Smooth muscle cell (in vitro differentiated cells): Measurements from ENCODE around the gene CKM. TPM values are rescaled to one million over a fixed set of nuclear protein-coding genes. Genes with fewer than 3 reads are reported as not detected.

Experiments used
- DNase-seq: peaks from one replicate; lab custom pipeline; 2025; ENCODE audit not compliant: unreplicated experiment; lab: John Stamatoyannopoulos, UW
- H2AFZ ChIP-seq: fragments of 200-600 bp; sonication (generic); 2 replicates; pipeline ENCODE4 v1.6.0; 2016; ENCODE audit warnings: antibody characterized with exemption, low read depth, mild to moderate bottlenecking
- H3F3A ChIP-seq: fragments of 200-600 bp; sonication (generic); 2 replicates; pipeline ENCODE4 v1.6.0; 2017; ENCODE audit warnings: antibody characterized with exemption, low read depth
- H3K27ac ChIP-seq: fragments of 200-600 bp; sonication (generic); 2 replicates; pipeline ENCODE4 v1.5.1; 2016; ENCODE audit warnings: low read depth, mild to moderate bottlenecking
- H3K27me3 ChIP-seq: fragments of 200-600 bp; sonication (generic); 2 replicates; pipeline ENCODE4 v1.6.1; 2016; ENCODE audit warnings: low read depth, mild to moderate bottlenecking
- H3K36me3 ChIP-seq: fragments of 200-600 bp; sonication (generic); 2 replicates; pipeline ENCODE4 v1.5.1; 2016; ENCODE audit warnings: low read depth
- H3K4me1 ChIP-seq: fragments of 200-600 bp; sonication (generic); 2 replicates; pipeline ENCODE4 v1.5.1; 2016; ENCODE audit warnings: low read depth
- H3K4me2 ChIP-seq: fragments of 200-600 bp; sonication (generic); 2 replicates; pipeline ENCODE4 v1.6.0; 2016; ENCODE audit warnings: mild to moderate bottlenecking
- H3K4me3 ChIP-seq: fragments of 200-600 bp; sonication (generic); 2 replicates; pipeline ENCODE4 v1.5.1; 2016; ENCODE audit warnings: mild to moderate bottlenecking
- H3K79me2 ChIP-seq: fragments of 200-600 bp; sonication (generic); 2 replicates; pipeline ENCODE4 v1.6.0; 2016; ENCODE audit warnings: low read depth, mild to moderate bottlenecking
- H3K9ac ChIP-seq: fragments of 200-600 bp; sonication (generic); 2 replicates; pipeline ENCODE4 v1.6.0; 2016; ENCODE audit warnings: low read depth
- H3K9me3 ChIP-seq: fragments of 200-600 bp; sonication (generic); replicated peaks from 2 replicates; pipeline ENCODE4 v1.5.1; 2016; ENCODE audit warnings: low read depth
- H4K20me1 ChIP-seq: fragments of 200-600 bp; sonication (generic); 2 replicates; pipeline ENCODE4 v1.6.0; 2016; ENCODE audit warnings: low read depth
- CTCF ChIP-seq: fragments of 200-600 bp; sonication (generic); IDR thresholded peaks from 2 replicates; pipeline ENCODE4 v1.5.1; 2017; ENCODE audit warnings: borderline replicate concordance, mild to moderate bottlenecking, antibody characterized with exemption; ENCODE audit not compliant: insufficient read depth, poor library complexity, severe bottlenecking
- WGBS: methylation state at CpG from one replicate; pipeline ENCODE4 v1.1.7; 2016; ENCODE audit warnings: low lambda C conversion rate; 5-methylcytosine and 5-hydroxymethylcytosine counted together
- polyA plus RNA-seq: library from polyadenylated mRNA; unstranded; fragments of >200 nt; fragmentation: Nextera tagmentation; extraction: Ambion mirVana; gene quantifications from 2 replicates; pipeline ENCODE4 v1.2.1, GENCODE V29; 2016
- total RNA-seq: library from RNA; depleted of rRNA; stranded (reverse); fragments of >200 nt; gene quantifications from 2 replicates; pipeline ENCODE4 v1.2.3, GENCODE V29; 2014

CKM gene
- total and polyA plus RNA-seq, 2 experiments from 2014 or later = not detected

GRCh38 chr19:45262570-45262969 is 60.1 kb downstream of the CKM start:
- TF ChIP-seq CTCF = no peak
- Histone ChIP-seq H3K4me2 (no peak overlapping the region), H3K9me3 (no peaks in the 10 kb centered on the region), H3K27ac (no peak overlapping the region), H3K4me1 (no peaks in the 10 kb centered on the region), H3K36me3 (no peaks in the 10 kb centered on the region), H3K27me3 (no peaks in the 10 kb centered on the region), H4K20me1 (peaks cover 67% of the 10 kb centered on the region), H2AFZ (no peak overlapping the region), H3F3A (no peaks in the 10 kb centered on the region), H3K79me2 (peaks cover 15% of the 10 kb centered on the region), H3K4me3 (no peak overlapping the region), H3K9ac (no peak overlapping the region)
- DNase-seq = no peak
- WGBS = 93% methylated on average over 6 of the region's 6 CpGs

DNA sequence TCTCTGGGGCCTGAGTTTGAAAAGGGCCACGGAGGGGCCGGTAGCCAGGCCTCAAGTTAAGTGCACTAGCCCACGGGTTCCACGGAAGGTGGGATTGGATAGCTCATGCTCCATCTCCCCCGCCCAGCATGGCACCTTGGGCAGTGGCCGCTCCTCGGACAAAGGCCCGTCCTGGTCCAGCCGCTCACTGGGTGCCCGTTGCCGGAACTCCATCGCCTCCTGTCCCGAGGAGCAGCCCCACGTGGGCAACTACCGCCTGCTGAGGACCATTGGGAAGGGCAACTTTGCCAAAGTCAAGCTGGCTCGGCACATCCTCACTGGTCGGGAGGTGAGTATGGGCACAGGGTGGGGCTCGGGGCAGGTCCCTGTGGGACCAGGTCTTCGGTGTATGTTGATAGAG is 63.8 kb downstream of the CKM start:
- H3K27me3 ChIP-seq = no peaks in the 10 kb centered on the region
- H3K4me2 ChIP-seq = no peak overlapping the region
- H3K79me2 ChIP-seq = peaks cover 52% of the 10 kb centered on the region
- no peak overlapping the region for H3K4me3 ChIP-seq
- no peak overlapping the region for H3K27ac ChIP-seq
- H3K9me3 ChIP-seq = no peaks in the 10 kb centered on the region
- H3F3A ChIP-seq = no peaks in the 10 kb centered on the region
- no peaks in the 10 kb centered on the region for H3K4me1 ChIP-seq
- no peak overlapping the region for H2AFZ ChIP-seq
- no peaks in the 10 kb centered on the region for H3K36me3 ChIP-seq
- WGBS = 97% methylated on average over 19 of the region's 19 CpGs
- no peak for DNase-seq
- H3K9ac ChIP-seq = no peak overlapping the region
- H4K20me1 ChIP-seq = peaks cover 90% of the 10 kb centered on the region
- TF ChIP-seq CTCF = no peak

DNA sequence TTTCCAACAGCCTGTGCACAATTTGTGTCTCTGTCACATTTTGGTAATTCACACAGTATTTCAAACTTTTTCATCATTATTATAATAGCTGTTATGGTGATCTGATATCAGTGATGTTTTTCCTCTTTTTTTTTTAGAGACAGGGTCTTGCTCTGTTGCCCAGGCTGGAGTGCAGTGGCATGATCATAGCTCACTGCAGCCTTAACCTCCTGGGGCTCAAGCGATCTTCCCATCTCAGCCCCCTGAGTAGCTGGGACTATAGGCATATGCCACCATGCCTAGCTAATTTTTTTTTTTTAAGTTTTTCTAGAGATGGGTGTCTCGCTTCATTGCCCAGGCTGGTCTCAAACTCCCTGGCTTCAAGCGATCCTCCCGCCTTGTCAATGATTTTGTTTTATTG is 65.8 kb downstream of the CKM start:
- H4K20me1 ChIP-seq = peaks cover 97% of the 10 kb centered on the region
- H3K79me2 ChIP-seq = peaks cover 72% of the 10 kb centered on the region
- no peak overlapping the region for H3K4me2 ChIP-seq
- DNase-seq = no peak
- H3K4me3 ChIP-seq = no peak overlapping the region
- no peak for TF ChIP-seq CTCF
- H2AFZ ChIP-seq = no peak overlapping the region
- no peaks in the 10 kb centered on the region for H3K9me3 ChIP-seq
- no peaks in the 10 kb centered on the region for H3K36me3 ChIP-seq
- no peaks in the 10 kb centered on the region for H3F3A ChIP-seq
- no peaks in the 10 kb centered on the region for H3K4me1 ChIP-seq
- 95% methylated on average over 4 of the region's 4 CpGs for WGBS
- no peak overlapping the region for H3K27ac ChIP-seq
- H3K9ac ChIP-seq = no peak overlapping the region
- no peaks in the 10 kb centered on the region for H3K27me3 ChIP-seq

Other genes with a start within 250 kb of the CKM start
- gene ZNF296, start 246.4 kb downstream of the CKM start, total RNA-seq = 1.1 TPM in 1 of 2 replicates, not detected in the other
- gene ZNF296, start 246.4 kb downstream of the CKM start, polyA plus RNA-seq = 0.21 and 1.7 TPM in 2 replicates
- 29.4 and 50.6 TPM in 2 replicates for gene GEMIN7, start 243.6 kb downstream of the CKM start, total RNA-seq
- 66.5 and 67.0 TPM in 2 replicates for gene GEMIN7, start 243.6 kb downstream of the CKM start, polyA plus RNA-seq
- gene PPP1R37, start 229.7 kb downstream of the CKM start, total RNA-seq = 11.7 and 19.2 TPM in 2 replicates
- 8.2 and 8.7 TPM in 2 replicates for gene PPP1R37, start 229.7 kb downstream of the CKM start, polyA plus RNA-seq
- gene NKPD1, start 161.9 kb downstream of the CKM start, total RNA-seq = 1.1 and 1.6 TPM in 2 replicates
- 0.13 and 1.1 TPM in 2 replicates for gene NKPD1, start 161.9 kb downstream of the CKM start, polyA plus RNA-seq
- 6.0 and 10.2 TPM in 2 replicates for gene TRAPPC6A, start 144.6 kb downstream of the CKM start, total RNA-seq
- 31.0 and 32.2 TPM in 2 replicates for gene TRAPPC6A, start 144.6 kb downstream of the CKM start, polyA plus RNA-seq
- 3.5 and 5.5 TPM in 2 replicates for gene BLOC1S3, start 144.1 kb downstream of the CKM start, total RNA-seq
- 7.7 and 14.5 TPM in 2 replicates for gene BLOC1S3, start 144.1 kb downstream of the CKM start, polyA plus RNA-seq
- gene EXOC3L2, start 77.5 kb downstream of the CKM start, total RNA-seq = 0.76 and 1.8 TPM in 2 replicates
- 6.0 and 7.5 TPM in 2 replicates for gene EXOC3L2, start 77.5 kb downstream of the CKM start, polyA plus RNA-seq
- 20.0 and 23.0 TPM in 2 replicates for gene MARK4, start 71.6 kb downstream of the CKM start, total RNA-seq
- gene MARK4, start 71.6 kb downstream of the CKM start, polyA plus RNA-seq = 15.6 and 21.9 TPM in 2 replicates
- gene KLC3, start 17.9 kb upstream of the CKM start, total RNA-seq = 2.6 and 6.3 TPM in 2 replicates
- 4.8 and 11.2 TPM in 2 replicates for gene KLC3, start 17.9 kb upstream of the CKM start, polyA plus RNA-seq
- 12.8 and 13.4 TPM in 2 replicates for gene ERCC2, start 47.7 kb upstream of the CKM start, total RNA-seq
- gene ERCC2, start 47.7 kb upstream of the CKM start, polyA plus RNA-seq = 5.7 and 14.6 TPM in 2 replicates
- gene PPP1R13L, start 82.2 kb upstream of the CKM start, total RNA-seq = 26.3 and 66.4 TPM in 2 replicates
- gene PPP1R13L, start 82.2 kb upstream of the CKM start, polyA plus RNA-seq = 28.1 and 77.1 TPM in 2 replicates
- 1.4 and 1.6 TPM in 2 replicates for gene POLR1G, start 83.8 kb upstream of the CKM start, total RNA-seq
- gene POLR1G, start 83.8 kb upstream of the CKM start, polyA plus RNA-seq = 2.7 and 3.9 TPM in 2 replicates
- gene ERCC1, start 101.0 kb upstream of the CKM start, total RNA-seq = 60.8 and 72.6 TPM in 2 replicates
- 81.5 and 90.4 TPM in 2 replicates for gene ERCC1, start 101.0 kb upstream of the CKM start, polyA plus RNA-seq
- 171 and 186 TPM in 2 replicates for gene FOSB, start 145.1 kb upstream of the CKM start, total RNA-seq
- 178 and 299 TPM in 2 replicates for gene FOSB, start 145.1 kb upstream of the CKM start, polyA plus RNA-seq
- 6.3 and 20.5 TPM in 2 replicates for gene RTN2, start 174.2 kb upstream of the CKM start, total RNA-seq
- gene RTN2, start 174.2 kb upstream of the CKM start, polyA plus RNA-seq = 24.4 and 28.0 TPM in 2 replicates
- gene PPM1N, start 175.6 kb upstream of the CKM start, total RNA-seq = 0.58 TPM in 1 of 2 replicates, not detected in the other
- 0.16 and 1.3 TPM in 2 replicates for gene PPM1N, start 175.6 kb upstream of the CKM start, polyA plus RNA-seq
- 75.8 and 83.8 TPM in 2 replicates for gene VASP, start 184.6 kb upstream of the CKM start, total RNA-seq
- 73.6 and 107 TPM in 2 replicates for gene VASP, start 184.6 kb upstream of the CKM start, polyA plus RNA-seq